SH-SY5Y (cell line): ENCODE data around the gene PLSCR1.

Source experiments
- GATA2 ChIP-seq: IDR thresholded peaks from 2 replicates; pipeline ENCODE4 v1.6.1; 2011; ENCODE audit warnings: mild to moderate bottlenecking, low read depth, low read length
- GATA3 ChIP-seq: IDR thresholded peaks from 2 replicates; pipeline ENCODE4 v1.6.1; 2011; ENCODE audit warnings: low read depth, mild to moderate bottlenecking, low read length, moderate library complexity

DNA sequence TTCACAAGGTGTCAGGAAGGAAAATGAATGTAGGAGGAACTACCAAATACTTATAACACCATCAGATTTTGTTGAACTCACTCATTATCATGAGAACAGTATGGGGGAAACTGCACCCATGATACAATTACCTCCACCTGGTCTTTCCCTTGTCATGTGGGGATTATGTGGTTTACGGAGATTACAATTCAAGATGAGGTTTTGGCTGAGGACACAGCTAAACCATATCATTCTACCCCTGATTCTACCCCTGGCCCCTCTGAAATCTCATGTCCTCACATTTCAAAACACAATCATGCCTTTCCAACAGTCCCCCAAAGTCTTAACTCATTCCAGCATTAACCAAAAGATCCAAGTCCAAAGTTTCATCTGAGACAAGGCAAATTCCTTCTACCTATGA, 17.1 kb upstream of the PLSCR1 start:
- TF ChIP-seq GATA2 (no peak), GATA3 (no peak)
